Measurements from ENCODE around the gene NFIB.

DNA sequence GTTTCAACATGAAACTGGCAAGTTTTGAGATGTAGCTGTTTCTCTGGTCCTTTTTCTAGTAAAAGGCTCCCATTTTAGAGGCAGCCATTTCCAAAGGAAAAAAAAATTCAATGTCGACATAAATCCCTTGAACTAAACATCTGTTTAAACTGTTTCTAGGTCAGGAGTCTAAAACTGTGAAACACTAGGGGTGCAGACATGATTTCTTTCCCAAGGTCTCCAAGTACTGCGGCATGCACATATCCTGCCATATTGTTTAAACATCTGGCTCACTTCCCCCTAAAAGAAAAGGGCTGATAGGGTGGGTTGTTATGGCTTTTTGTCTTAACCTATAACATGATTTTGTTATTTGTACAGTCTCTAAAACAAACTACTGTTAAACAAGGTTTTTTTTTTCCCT, 51.1 kb downstream of the NFIB start:
- TF ChIP-seq ZNF384 (IDR thresholded peaks at IDR 0.05; ENCODE audit: borderline replicate concordance, low read depth, low read length) (no peak), POLR2A (IDR thresholded peaks at IDR 0.05; ENCODE audit: low read depth, low read length) (no peak), ESRRA (IDR thresholded peaks at IDR 0.05; ENCODE audit: low read length) (no peak), CEBPB (IDR thresholded peaks at IDR 0.05; ENCODE audit: borderline replicate concordance in 1 of 2, low read depth in 2 of 2, low read length in 2 of 2) (no peak)
- TF ChIP-seq, protein P1, sequence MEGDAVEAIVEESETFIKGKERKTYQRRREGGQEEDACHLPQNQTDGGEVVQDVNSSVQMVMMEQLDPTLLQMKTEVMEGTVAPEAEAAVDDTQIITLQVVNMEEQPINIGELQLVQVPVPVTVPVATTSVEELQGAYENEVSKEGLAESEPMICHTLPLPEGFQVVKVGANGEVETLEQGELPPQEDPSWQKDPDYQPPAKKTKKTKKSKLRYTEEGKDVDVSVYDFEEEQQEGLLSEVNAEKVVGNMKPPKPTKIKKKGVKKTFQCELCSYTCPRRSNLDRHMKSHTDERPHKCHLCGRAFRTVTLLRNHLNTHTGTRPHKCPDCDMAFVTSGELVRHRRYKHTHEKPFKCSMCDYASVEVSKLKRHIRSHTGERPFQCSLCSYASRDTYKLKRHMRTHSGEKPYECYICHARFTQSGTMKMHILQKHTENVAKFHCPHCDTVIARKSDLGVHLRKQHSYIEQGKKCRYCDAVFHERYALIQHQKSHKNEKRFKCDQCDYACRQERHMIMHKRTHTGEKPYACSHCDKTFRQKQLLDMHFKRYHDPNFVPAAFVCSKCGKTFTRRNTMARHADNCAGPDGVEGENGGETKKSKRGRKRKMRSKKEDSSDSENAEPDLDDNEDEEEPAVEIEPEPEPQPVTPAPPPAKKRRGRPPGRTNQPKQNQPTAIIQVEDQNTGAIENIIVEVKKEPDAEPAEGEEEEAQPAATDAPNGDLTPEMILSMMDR (IDR thresholded peaks at IDR 0.05 in 2 of 3, conservative IDR thresholded peaks at IDR 0.05 in 1 of 3; ENCODE audit: control insufficient read depth in 2 of 3, extremely low read depth in 1 of 3, insufficient read depth in 1 of 3, low read depth in 3 of 3, low read length in 3 of 3), result no peak

Measured in GM12878 (cell line).